HL-60 (cell line): Measurements from ENCODE around the gene SEC14L1.

Experiments
- CTCF ChIP-seq: IDR thresholded peaks from one replicate; pipeline ENCODE4 v1.5.1; 2011; ENCODE audit warnings: low read length, control low read depth, inconsistent platforms; ENCODE audit not compliant: insufficient read depth
- GABPA ChIP-seq: IDR thresholded peaks from 2 replicates; pipeline ENCODE4 v1.6.1; 2012; ENCODE audit warnings: low read depth
- POLR2AphosphoS5 ChIP-seq: IDR thresholded peaks from 2 replicates; pipeline ENCODE4 v1.6.1; 2012; ENCODE audit warnings: low read depth
- REST ChIP-seq: IDR thresholded peaks from 2 replicates; pipeline ENCODE4 v1.6.1; 2012; ENCODE audit warnings: low read depth; ENCODE audit not compliant: insufficient replicate concordance
- SPI1 ChIP-seq: IDR thresholded peaks from 2 replicates; pipeline ENCODE4 v1.6.1; 2012; ENCODE audit warnings: low read depth, mild to moderate bottlenecking, borderline replicate concordance

GRCh38 chr17:77120868-77121267, 19.9 kb upstream of the SEC14L1 start:
- TF ChIP-seq CTCF (no peak), POLR2AphosphoS5 (no peak), GABPA (no peak), REST (no peak), SPI1 (no peak)
